Measurements from ENCODE around the gene SERPINF2.
"Not testable (repeated sequence)": the region's sequence is repeated elsewhere in the genome, so short reads cannot be mapped to it uniquely, and the experiment has no call there.

Gene SERPINF2

GRCh38 chr17:1714980-1715802, 27.5 kb upstream of the SERPINF2 start:
- intact Hi-C loops (cut with DNase I), result loop anchor here (5.0 to 10.0 kb wide), 3 partner anchors 33 to 320 kb away; partner anchors contain the start of genes DPH1 and PRPF8
- peak in 4 of 10 donors; percentile 62 to 91 (median 82) for DNase-seq

DNA sequence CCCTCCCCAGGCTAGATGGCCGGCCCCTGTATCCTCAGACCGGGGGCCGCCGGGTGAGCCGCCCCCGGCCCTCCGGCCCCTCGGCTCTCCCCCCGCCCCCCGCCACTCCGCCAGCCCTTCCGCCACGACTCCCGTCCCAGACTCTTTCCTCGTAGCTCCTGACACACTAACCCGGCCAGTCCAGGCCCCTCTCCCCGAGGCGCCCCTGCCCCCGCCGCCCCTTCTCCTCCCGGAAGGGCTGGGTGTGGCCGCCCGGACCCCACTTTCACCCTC, 26.9 kb upstream of the SERPINF2 start:
- intact Hi-C loops (cut with DNase I), result loop anchor here (5.0 to 10.0 kb wide), 3 partner anchors 33 to 319 kb away; partner anchors contain the start of genes DPH1 and PRPF8
- no peak for DNase-seq

DNA sequence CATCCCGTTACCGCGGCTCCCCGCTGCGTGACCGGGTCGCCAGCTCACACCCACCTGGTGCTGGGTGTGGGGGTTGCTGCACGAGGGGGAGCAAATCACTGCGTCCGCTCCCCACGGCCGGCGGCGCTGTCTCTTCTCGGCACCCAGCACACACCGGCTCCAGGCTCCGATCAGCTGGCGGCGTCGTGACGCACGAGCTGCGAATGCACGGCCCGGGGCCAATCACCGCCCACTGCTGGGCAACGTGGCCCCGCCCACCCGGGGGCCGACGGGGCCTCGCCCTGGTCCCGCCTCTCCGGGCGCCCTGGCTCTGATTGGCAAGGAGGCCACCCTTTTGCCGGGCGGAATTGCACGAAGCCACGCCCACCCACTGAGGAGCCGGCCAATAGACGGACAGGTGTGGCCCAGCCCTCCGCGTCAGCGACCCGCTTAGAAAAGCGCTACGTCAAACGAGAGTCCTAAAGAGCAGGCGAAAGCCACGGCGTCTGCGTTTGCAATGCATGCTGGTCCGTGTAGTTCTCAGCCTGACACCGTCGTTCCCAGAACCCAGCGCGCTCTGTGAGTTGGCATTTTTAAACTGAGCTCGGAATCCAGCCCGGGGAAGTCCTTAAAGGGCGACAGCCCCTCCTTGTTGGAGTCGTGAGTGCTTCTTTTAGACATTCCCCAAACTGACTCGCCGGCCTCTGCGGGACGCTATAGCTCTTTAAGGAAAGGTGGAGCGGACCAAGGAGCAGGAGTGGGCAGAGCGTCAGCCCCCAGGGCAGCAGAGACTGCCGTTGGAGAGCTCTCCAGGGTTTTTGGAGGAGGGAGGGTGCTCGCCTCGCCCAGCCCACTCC, 26.4 kb upstream of the SERPINF2 start:
- intact Hi-C loops (cut with DNase I), result loop anchor here (5.0 to 10.0 kb wide), 3 partner anchors 34 to 319 kb away; partner anchors contain the start of genes DPH1 and PRPF8
- DNase-seq, result peak; percentile 99 to 100 (median 100)

- intact Hi-C loops (cut with DNase I), result loop anchor here (5.0 to 10.0 kb wide), 3 partner anchors 35 to 318 kb away; partner anchors contain the start of genes DPH1 and PRPF8
- peak; percentile 79 to 98 (median 89) for DNase-seq
These were observed 25.6 kb upstream of the SERPINF2 start for GRCh38 chr17:1716912-1717695.

GRCh38 chr17:1718362-1719165, 24.1 kb upstream of the SERPINF2 start:
- DNase-seq, result peak in 1 of 10 donors; percentile 43
- intact Hi-C loops (cut with DNase I), result loop anchor here (5.0 to 10.0 kb wide), 3 partner anchors 36 to 316 kb away; partner anchors contain the start of genes DPH1 and PRPF8

GRCh38 chr17:1720856-1721386, 21.8 kb upstream of the SERPINF2 start:
- intact Hi-C loops (cut with DNase I), result loop anchor here (5.0 kb wide), 1 partner anchor 61 kb away; no protein-coding TSS in a partner anchor
- peak in 7 of 10 donors; percentile 55 to 94 (median 70) for DNase-seq

GRCh38 chr17:1722022-1722421, 20.6 kb upstream of the SERPINF2 start:
- not testable (repeated sequence) for DNase-seq
- intact Hi-C loops (cut with DNase I), result loop anchor here (5.0 kb wide), 1 partner anchor 60 kb away; no protein-coding TSS in a partner anchor

GRCh38 chr17:1724351-1724868, 18.3 kb upstream of the SERPINF2 start, which contains the start of gene WDR81:
Gene WDR81 (plus strand): TSS chr17:1724704. CDS start chr17:1724960, 256 bp downstream.
- peak; percentile 83 to 98 (median 92) for DNase-seq
- intact Hi-C loops (cut with DNase I), result loop anchor here (5.0 kb wide), 1 partner anchor 58 kb away; no protein-coding TSS in a partner anchor

- intact Hi-C loops (cut with DNase I), result loop anchor here (5.0 kb wide), 1 partner anchor 57 kb away; no protein-coding TSS in a partner anchor
- peak in 1 of 10 donors; percentile 85 for DNase-seq
These were observed 17.6 kb upstream of the SERPINF2 start for GRCh38 chr17:1724869-1725641.

DNA sequence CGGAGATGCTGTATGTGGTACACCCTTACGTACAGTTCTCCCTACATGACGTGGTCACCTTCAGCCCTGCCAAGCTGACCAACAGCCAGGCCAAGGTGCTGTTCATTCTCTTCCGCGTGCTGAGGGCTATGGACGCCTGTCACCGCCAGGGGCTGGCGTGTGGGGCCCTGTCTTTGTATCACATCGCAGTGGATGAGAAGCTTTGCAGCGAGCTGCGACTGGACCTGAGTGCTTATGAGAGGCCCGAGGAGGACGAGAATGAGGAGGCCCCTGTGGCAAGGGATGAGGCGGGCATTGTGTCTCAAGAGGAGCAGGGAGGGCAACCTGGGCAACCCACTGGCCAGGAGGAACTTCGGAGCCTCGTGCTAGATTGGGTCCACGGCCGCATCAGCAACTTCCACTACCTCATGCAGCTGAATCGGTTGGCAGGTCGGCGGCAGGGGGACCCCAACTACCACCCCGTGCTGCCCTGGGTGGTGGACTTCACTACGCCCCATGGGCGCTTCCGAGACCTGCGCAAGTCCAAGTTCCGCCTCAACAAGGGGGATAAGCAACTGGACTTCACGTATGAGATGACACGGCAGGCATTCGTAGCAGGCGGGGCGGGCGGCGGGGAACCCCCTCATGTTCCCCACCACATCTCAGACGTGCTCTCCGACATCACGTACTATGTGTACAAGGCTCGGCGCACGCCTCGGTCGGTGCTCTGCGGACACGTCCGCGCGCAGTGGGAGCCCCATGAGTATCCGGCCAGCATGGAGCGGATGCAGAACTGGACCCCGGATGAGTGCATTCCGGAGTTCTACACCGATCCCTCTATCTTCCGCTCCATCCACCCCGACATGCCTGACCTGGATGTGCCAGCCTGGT, 16.8 kb upstream of the SERPINF2 start:
- intact Hi-C loops (cut with DNase I), result no loop called here
- DNase-seq, result peak in 2 of 10 donors; percentile 47 to 72

GRCh38 chr17:1726626-1727257, 15.9 kb upstream of the SERPINF2 start:
- intact Hi-C loops (cut with DNase I), result no loop called here
- peak in 1 of 10 donors; percentile 58 for DNase-seq

GRCh38 chr17:1727258-1727789, 15.3 kb upstream of the SERPINF2 start:
- no peak for DNase-seq
- intact Hi-C loops (cut with DNase I), result no loop called here

DNA sequence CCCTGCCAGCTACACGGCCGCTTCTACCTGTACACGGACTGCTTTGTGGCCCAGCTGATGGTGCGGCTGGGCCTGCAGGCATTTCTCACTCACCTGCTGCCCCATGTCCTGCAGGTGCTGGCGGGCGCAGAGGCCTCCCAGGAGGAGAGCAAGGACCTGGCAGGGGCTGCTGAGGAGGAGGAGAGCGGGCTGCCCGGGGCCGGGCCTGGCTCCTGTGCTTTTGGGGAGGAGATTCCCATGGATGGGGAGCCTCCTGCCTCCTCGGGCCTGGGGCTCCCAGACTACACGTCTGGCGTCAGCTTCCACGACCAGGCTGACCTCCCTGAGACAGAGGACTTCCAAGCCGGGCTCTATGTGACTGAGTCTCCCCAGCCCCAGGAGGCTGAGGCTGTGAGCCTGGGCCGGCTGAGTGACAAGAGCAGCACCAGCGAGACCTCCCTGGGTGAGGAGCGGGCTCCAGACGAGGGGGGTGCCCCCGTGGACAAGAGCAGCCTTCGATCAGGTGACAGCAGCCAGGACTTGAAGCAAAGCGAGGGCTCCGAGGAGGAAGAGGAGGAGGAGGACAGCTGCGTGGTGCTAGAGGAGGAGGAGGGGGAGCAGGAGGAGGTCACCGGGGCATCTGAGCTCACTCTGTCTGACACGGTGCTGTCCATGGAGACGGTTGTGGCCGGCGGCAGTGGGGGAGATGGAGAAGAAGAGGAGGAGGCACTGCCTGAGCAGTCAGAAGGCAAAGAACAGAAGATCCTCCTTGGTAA, 14.6 kb upstream of the SERPINF2 start:
- intact Hi-C loops (cut with DNase I), result no loop called here
- DNase-seq, result peak in 1 of 10 donors; percentile 60

DNA sequence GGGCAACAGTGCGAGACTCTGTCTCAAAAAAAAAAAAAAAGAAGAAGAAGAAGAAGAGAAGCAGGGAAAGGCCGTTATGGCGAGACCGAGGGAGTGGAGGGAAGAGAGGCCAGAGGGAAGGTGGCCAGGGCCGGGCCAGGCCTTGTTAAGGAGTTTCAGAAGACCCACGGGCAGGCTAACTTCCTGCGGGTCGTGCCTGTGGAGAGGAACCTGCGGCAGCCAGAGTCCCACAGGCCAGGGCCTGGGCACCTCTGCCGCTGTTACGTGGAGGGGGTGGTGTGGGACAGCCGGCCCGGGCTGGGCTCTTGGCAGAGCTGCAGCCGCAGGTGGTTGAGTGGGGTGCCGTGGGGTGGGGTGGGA, 12.7 kb upstream of the SERPINF2 start:
- DNase-seq, result peak in 1 of 10 donors; percentile 62
- intact Hi-C loops (cut with DNase I), result no loop called here
